H1 (cell line): Measurements from ENCODE around the gene KIF26A. TPM values are rescaled to one million over a fixed set of nuclear protein-coding genes. Genes with fewer than 3 reads are reported as not detected.

ENCODE experiments used
- CTCF ChIA-PET: fragments of 300-600 bp; sonication (Branson Sonifier 250); formaldehyde crosslinking; loops from one replicate; lab custom pipeline; 2021; ENCODE audit not compliant: partially characterized antibody; lab: Charles Lee
- POLR2A ChIA-PET: fragments of 300-600 bp; sonication (Branson Sonifier 250); formaldehyde crosslinking; loops from one replicate; lab custom pipeline; 2021; ENCODE audit warnings: inconsistent platforms; ENCODE audit not compliant: partially characterized antibody; lab: Charles Lee
- DNase-seq, 2 experiments: peaks; one replicate each; pipeline versions ENCODE4 v3.0.0 to v3.0.0-alpha.2; 2010 to 2022; ENCODE audit warnings: low spot score in 2 of 2, low read depth in 1 of 2, mixed read lengths in 1 of 2
- FAIRE-seq: peaks from 2 replicates; lab custom pipeline; 2011; peaks lifted over from hg19 to GRCh38; lab: Jason Lieb, UNC
- H2AFZ ChIP-seq: 2 replicates; pipeline ENCODE4 v1.8.1; 2012; ENCODE audit warnings: low read length, inconsistent platforms
- H2AK5ac ChIP-seq: 2 replicates; pipeline ENCODE4 v1.6.1; 2013; ENCODE audit warnings: low read depth, low read length
- H2BK120ac ChIP-seq: replicated peaks from 2 replicates; pipeline ENCODE3; 2013; ENCODE audit warnings: low read depth, low read length, inconsistent platforms
- H2BK12ac ChIP-seq: 2 replicates; pipeline ENCODE4 v1.6.1; 2013; ENCODE audit warnings: low read depth, low read length
- H2BK15ac ChIP-seq: 2 replicates; pipeline ENCODE4 v1.6.1; 2013; ENCODE audit warnings: low read length
- H2BK20ac ChIP-seq: 2 replicates; pipeline ENCODE4 v1.6.1; 2013; ENCODE audit warnings: low read length
- H2BK5ac ChIP-seq: 2 replicates; pipeline ENCODE4 v1.6.1; 2013; ENCODE audit warnings: low read depth, low read length
- H3K14ac ChIP-seq: 2 replicates; pipeline ENCODE4 v1.6.1; 2013; ENCODE audit warnings: inconsistent platforms; ENCODE audit not compliant: insufficient read length
- H3K18ac ChIP-seq: 2 replicates; pipeline ENCODE4 v1.6.1; 2013; ENCODE audit warnings: low read length; ENCODE audit errors: extremely low read depth
- H3K23ac ChIP-seq: 2 replicates; pipeline ENCODE4 v1.6.1; 2013; ENCODE audit warnings: inconsistent platforms; ENCODE audit not compliant: insufficient read length
- H3K23me2 ChIP-seq: 2 replicates; pipeline ENCODE4 v1.6.1; 2013; ENCODE audit warnings: low read depth, low read length
- H3K27ac ChIP-seq: 2 replicates; pipeline ENCODE4 v1.6.1; 2011; ENCODE audit warnings: low read depth, low read length, inconsistent platforms
- H3K27me3 ChIP-seq, 4 experiments: replicated peaks in 1 of 4; 1 replicate in 1 of 4; 2 replicates in 3 of 4; pipeline versions ENCODE4 v1.6.1 to v1.8.1; 2011 to 2013; ENCODE audit warnings: low read length in 3 of 4, mild to moderate bottlenecking in 3 of 4, inconsistent platforms in 2 of 4, mixed read lengths in 2 of 4, moderate library complexity in 1 of 4; ENCODE audit not compliant: control insufficient read depth in 3 of 4, insufficient read depth in 3 of 4; ENCODE audit errors: extremely low read depth in 1 of 4
- H3K36me3 ChIP-seq, 4 experiments: 2 replicates each; pipeline versions ENCODE4 v1.6.1 to v1.8.1; 2011 to 2013; ENCODE audit warnings: mild to moderate bottlenecking in 4 of 4, low read length in 3 of 4, moderate library complexity in 2 of 4, control low read depth in 1 of 4, inconsistent platforms in 1 of 4; ENCODE audit not compliant: insufficient read depth in 4 of 4, control insufficient read depth in 2 of 4
- H3K4ac ChIP-seq: replicated peaks from 2 replicates; pipeline ENCODE3; 2013; ENCODE audit warnings: low read length, low read depth, mixed read lengths, inconsistent platforms; ENCODE audit not compliant: insufficient read length
- H3K4me1 ChIP-seq, 4 experiments: replicated peaks in 1 of 4; 1 replicate in 1 of 4; 2 replicates in 3 of 4; pipeline versions ENCODE4 v1.6.1 to v1.8.1; 2011 to 2013; ENCODE audit warnings: low read length in 3 of 4, inconsistent platforms in 2 of 4, mixed read lengths in 1 of 4; ENCODE audit not compliant: insufficient read depth in 4 of 4, control insufficient read depth in 3 of 4
- H3K4me2 ChIP-seq, 2 experiments: 2 replicates each; pipeline versions ENCODE4 v1.6.1 to v1.8.1; 2011 to 2013; ENCODE audit warnings: low read depth in 2 of 2, low read length in 2 of 2, control low read depth in 1 of 2, inconsistent platforms in 1 of 2, mild to moderate bottlenecking in 1 of 2; ENCODE audit not compliant: insufficient read depth in 1 of 2
- H3K4me3 ChIP-seq, 4 experiments: fragments of 200-600, 300-600 bp in 1 of 4; sonication (generic), shearing (Covaris generic), sonication (Bioruptor Twin) in 1 of 4; 2 replicates each; pipeline versions ENCODE4 v1.5.1 to v1.8.1; 2011 to 2016; ENCODE audit warnings: low read length in 4 of 4, low read depth in 3 of 4, control low read depth in 2 of 4, inconsistent platforms in 2 of 4, mild to moderate bottlenecking in 2 of 4, mixed read lengths in 1 of 4, moderate library complexity in 1 of 4; ENCODE audit not compliant: insufficient read depth in 2 of 4; ENCODE audit errors: extremely low read depth in 1 of 4
- H3K56ac ChIP-seq: replicated peaks from 2 replicates; pipeline ENCODE3; 2013; ENCODE audit warnings: low read depth, mild to moderate bottlenecking, mixed read lengths, low read length, inconsistent platforms; ENCODE audit not compliant: insufficient read length
- H3K79me1 ChIP-seq: 2 replicates; pipeline ENCODE4 v1.6.1; 2013; ENCODE audit warnings: low read depth, low read length, control low read depth
- H3K79me2 ChIP-seq, 2 experiments: 2 replicates each; pipeline versions ENCODE4 v1.6.1 to v1.8.1; 2012 to 2013; ENCODE audit warnings: low read length in 2 of 2, mild to moderate bottlenecking in 2 of 2, inconsistent platforms in 1 of 2; ENCODE audit not compliant: insufficient read depth in 2 of 2, control insufficient read depth in 1 of 2
- H3K9ac ChIP-seq, 4 experiments: replicated peaks in 1 of 4; 1 replicate in 1 of 4; 2 replicates in 3 of 4; pipeline versions ENCODE4 v1.6.1 to v1.8.1; 2011 to 2013; ENCODE audit warnings: low read depth in 3 of 4, low read length in 3 of 4, control low read depth in 2 of 4, mild to moderate bottlenecking in 2 of 4, moderate library complexity in 2 of 4, inconsistent platforms in 1 of 4; ENCODE audit errors: extremely low read depth in 1 of 4
- H3K9me3 ChIP-seq, 2 experiments: 2 replicates each; pipeline versions ENCODE4 v1.6.1 to v1.8.1; 2012 to 2013; ENCODE audit warnings: mild to moderate bottlenecking in 2 of 2, moderate library complexity in 2 of 2, control low read depth in 1 of 2, inconsistent platforms in 1 of 2, low read depth in 1 of 2, low read length in 1 of 2, mixed read lengths in 1 of 2; ENCODE audit not compliant: insufficient read depth in 2 of 2
- H4K20me1 ChIP-seq, 2 experiments: replicated peaks in 1 of 2; 2 replicates each; pipeline versions ENCODE3 to v1.8.1; 2011 to 2013; ENCODE audit warnings: inconsistent platforms in 2 of 2, low read length in 2 of 2, mild to moderate bottlenecking in 1 of 2; ENCODE audit not compliant: insufficient read depth in 2 of 2, control insufficient read depth in 1 of 2
- H4K5ac ChIP-seq: 2 replicates; pipeline ENCODE4 v1.6.1; 2013; ENCODE audit warnings: low read length, low read depth, mixed read lengths, inconsistent platforms; ENCODE audit not compliant: insufficient read length
- H4K8ac ChIP-seq: 2 replicates; pipeline ENCODE4 v1.8.0; 2013; ENCODE audit warnings: mild to moderate bottlenecking, moderate library complexity, low read length, inconsistent platforms; ENCODE audit not compliant: insufficient read depth; ENCODE audit errors: extremely low read depth
- H4K91ac ChIP-seq: replicated peaks from 2 replicates; pipeline ENCODE3; 2013; ENCODE audit warnings: low read length, mixed read lengths, inconsistent platforms; ENCODE audit not compliant: insufficient read length
- ASH2L ChIP-seq: fragments of 200-600, 300-600 bp; sonication (generic); IDR thresholded peaks from one replicate; pipeline ENCODE4 v1.7.1; 2017; ENCODE audit warnings: low read length
- BCL11A ChIP-seq, 2 experiments: IDR thresholded peaks; one replicate each; pipeline ENCODE4 v1.6.1; 2011; ENCODE audit warnings: low read depth in 2 of 2, low read length in 2 of 2, mild to moderate bottlenecking in 2 of 2
- CBX5 ChIP-seq: fragments of 300-800, 300-1000 bp; sonication (generic); IDR thresholded peaks from 2 replicates; pipeline ENCODE4 v1.7.1; 2016; ENCODE audit warnings: antibody characterized with exemption, low read length, low read depth
- CHD1 ChIP-seq: IDR thresholded peaks from 2 replicates; pipeline ENCODE4 v1.6.1; 2012; ENCODE audit warnings: low read depth, low read length, improper control_type of control experiment
- HDAC6 ChIP-seq: IDR thresholded peaks from one replicate; pipeline ENCODE4 v1.7.1; 2012; ENCODE audit warnings: low read depth, mild to moderate bottlenecking, inconsistent platforms, low read length, moderate library complexity
- KDM4A ChIP-seq: IDR thresholded peaks from one replicate; pipeline ENCODE4 v1.7.1; 2012; ENCODE audit warnings: low read depth, mild to moderate bottlenecking, moderate library complexity, low read length, inconsistent platforms; ENCODE audit not compliant: severe bottlenecking
- MAFK ChIP-seq: IDR thresholded peaks from 2 replicates; pipeline ENCODE4 v1.6.1; 2012; ENCODE audit warnings: low read depth, mild to moderate bottlenecking, improper control_type of control experiment, low read length
- POLR2AphosphoS5 ChIP-seq: IDR thresholded peaks from 2 replicates; pipeline ENCODE4 v1.6.1; 2011; ENCODE audit warnings: low read depth, low read length
- POU5F1 ChIP-seq: IDR thresholded peaks from 2 replicates; pipeline ENCODE4 v1.6.1; 2011; ENCODE audit warnings: low read depth, mild to moderate bottlenecking, low read length, moderate library complexity
- RNF2 ChIP-seq: fragments of 200-900, 300-1000 bp; sonication (generic); IDR thresholded peaks from 2 replicates; pipeline ENCODE4 v1.7.1; 2016; ENCODE audit warnings: borderline replicate concordance, low read depth, mild to moderate bottlenecking, antibody characterized with exemption, low read length; ENCODE audit not compliant: poor library complexity, severe bottlenecking; ENCODE audit errors: missing control alignments
- TBP ChIP-seq: IDR thresholded peaks from 2 replicates; pipeline ENCODE4 v1.6.1; 2011; ENCODE audit warnings: low read depth, low read length, improper control_type of control experiment
- WGBS, 2 experiments: shearing (Covaris generic) in 1 of 2; methylation state at CpG; one replicate each; pipeline versions ENCODE4 v1.1.6 to v1.1.7; 2013 to 2015; ENCODE audit warnings: low lambda C conversion rate in 2 of 2, mixed read lengths in 2 of 2, inconsistent platforms in 1 of 2, low coverage in 1 of 2, missing lambda C conversion rate in 1 of 2; ENCODE audit not compliant: insufficient replicate concordance in 2 of 2, insufficient coverage in 1 of 2, insufficient read length in 1 of 2; ENCODE audit errors: extremely low coverage in 1 of 2, missing lambda C conversion rate in 1 of 2; 5-methylcytosine and 5-hydroxymethylcytosine counted together
- polyA plus RNA-seq, 7 experiments: library from polyadenylated mRNA; depleted of rRNA in 3 of 7; stranded (reverse) in 5 of 7; unstranded in 2 of 7; fragments of >200 nt in 5 of 7; fragments of 200-250 nt in 2 of 7; gene quantifications; 1 replicate in 5 of 7; 2 replicates in 1 of 7; 4 replicates in 1 of 7; pipeline versions ENCODE4 v1.2.1 to v1.2.3, GENCODE V29; 2011 to 2013; ENCODE audit warnings: missing spikeins in 2 of 7, mixed read lengths in 2 of 7
- total RNA-seq: library from RNA; stranded (reverse); fragmentation: NEBNext Ultra II Directional; extraction: Animal tissue kit (Norgen Biotek cat#: 25700); gene quantifications from 2 replicates; pipeline ENCODE4 v1.2.1, GENCODE V29; 2021

KIF26A gene
- total and polyA plus RNA-seq, 2 of the 8 experiments (the other 6 are each of a cell fraction or from before 2014, with no cell fraction given): 11.5 to 41.6 TPM

- Histone ChIP-seq H3K36me3 (no peaks in the 10 kb centered on the region), H3K23ac (no peak overlapping the region), H3K79me2 (no peaks in the 10 kb centered on the region), H2BK5ac (no peak overlapping the region), H2BK120ac (no peak overlapping the region), H3K9me3 (no peaks in the 10 kb centered on the region), H4K91ac (peak overlapping the region; percentile 65), H3K4ac (no peak overlapping the region), H2BK15ac (0 out of 2 replicates have a peak overlapping the region, but pooled peaks have one; percentile 61), H3K56ac (no peak overlapping the region), H2AK5ac (no peak overlapping the region; the same call in 1 of the 2 replicates), H4K20me1 (no peaks in the 10 kb centered on the region), H3K27ac (no peak overlapping the region), H3K18ac (no peak overlapping the region; the same call in 1 of the 2 replicates), H4K8ac (no peak overlapping the region), H3K9ac (no peak overlapping the region), H3K27me3 (no peaks in the 10 kb centered on the region), H3K14ac (no peak overlapping the region), H3K23me2 (no peaks in the 10 kb centered on the region), H2BK20ac (0 out of 2 replicates have a peak overlapping the region, but pooled peaks have one; percentile 61), H2AFZ (no peak overlapping the region), H4K5ac (no peak overlapping the region), H3K4me2 (no peak overlapping the region), H2BK12ac (peak overlapping the region; percentile 50; the same call in 1 of the 2 replicates), H3K4me3 (no peak overlapping the region), H3K4me1 (peaks cover 0 to 17% (median 6%) of the 10 kb centered on the region in 4 experiments; a peak in 5 of 7 replicates), H3K79me1 (no peaks in the 10 kb centered on the region)
- CTCF ChIA-PET: interaction anchor here (0.7 to 3.2 kb wide), 11 partner anchors 12 to 369 kb away, joined by 3 to 14 read pairs (median 5); no protein-coding TSS in a partner anchor
- 88% methylated on average over 9 of the region's 11 CpGs; no CpG with 5 or more reads in 1 of the 2 experiments for WGBS, 2 experiments
- no peak for FAIRE-seq
- POLR2A ChIA-PET: no interaction called here
- no peak for DNase-seq
- TF ChIP-seq KDM4A: no peak
- TF ChIP-seq ASH2L: no peak
- no peak for TF ChIP-seq MAFK
- no peak for TF ChIP-seq POU5F1
- TF ChIP-seq BCL11A (IDR thresholded peaks at IDR 0.05; ENCODE audit: low read depth in 2 of 2, low read length in 2 of 2): no peak
- TF ChIP-seq CHD1: no peak
- TF ChIP-seq RNF2: no peak
- no peak for TF ChIP-seq POLR2AphosphoS5
- no peak for TF ChIP-seq HDAC6
- no peak for TF ChIP-seq TBP
- TF ChIP-seq CBX5: no peak
Observed at GRCh38 chr14:104222396-104223036, 84.1 kb downstream of the KIF26A start.
